Stimulated activated CD8-positive, alpha-beta memory T cell treated with anti-CD3 and anti-CD28 coated beads, Interleukin-15, amount 100 ng/mL, for 48 hours (primary cell): Measurements from ENCODE around the gene GAL3ST1.
"Not testable (repeated sequence)": the region's sequence is repeated elsewhere in the genome, so short reads cannot be mapped to it uniquely, and the experiment has no call there.

ENCODE experiments used
- DNase-seq, 2 donors: peaks; one replicate each; pipeline ENCODE4 v3.0.0-alpha.2; 2020; ENCODE audit warnings: low read depth in 2 of 2

Gene GAL3ST1

GRCh38 chr22:30596886-30597285 is 22.4 kb upstream of the GAL3ST1 start:
- DNase-seq = no peak

- no peak for DNase-seq
These were observed 21.7 kb upstream of the GAL3ST1 start for GRCh38 chr22:30596199-30596598.

- not testable (repeated sequence) for DNase-seq
These were observed 17.9 kb upstream of the GAL3ST1 start for GRCh38 chr22:30592360-30592713.

GRCh38 chr22:30591588-30592359 is 17.3 kb upstream of the GAL3ST1 start, which contains the start of gene PES1:
Gene PES1, minus strand, starts transcription at chr22:30591910. Its CDS starts 77 bp downstream, at chr22:30591833.
- peak; percentile 90 to 91 for DNase-seq

- no peak for DNase-seq
These were observed 16.7 kb upstream of the GAL3ST1 start for GRCh38 chr22:30591191-30591587.

- DNase-seq = no peak
These were observed 11.9 kb upstream of the GAL3ST1 start for GRCh38 chr22:30586414-30586813.

- DNase-seq = no peak
These were observed 10.0 kb upstream of the GAL3ST1 start for GRCh38 chr22:30584441-30584840.

- DNase-seq = no peak
These were observed 8.5 kb upstream of the GAL3ST1 start for GRCh38 chr22:30582788-30583545.

GRCh38 chr22:30582051-30582450 is 7.6 kb upstream of the GAL3ST1 start:
- DNase-seq = no peak

GRCh38 chr22:30580896-30581295 is 6.4 kb upstream of the GAL3ST1 start:
- DNase-seq = no peak

- DNase-seq = no peak
These were observed 4.0 kb upstream of the GAL3ST1 start for GRCh38 chr22:30578481-30578880.

- no peak for DNase-seq
These were observed 1.4 kb upstream of the GAL3ST1 start for GRCh38 chr22:30575859-30576258.

- DNase-seq = no peak
These were observed 669 bp upstream of the GAL3ST1 start for GRCh38 chr22:30574997-30575671.

- no peak for DNase-seq
These were observed 821 bp downstream of the GAL3ST1 start for GRCh38 chr22:30573594-30574094.

GRCh38 chr22:30572840-30573593 is 1.4 kb downstream of the GAL3ST1 start:
- DNase-seq = no peak

GRCh38 chr22:30572210-30572609 is 2.3 kb downstream of the GAL3ST1 start:
- DNase-seq = no peak

GRCh38 chr22:30569674-30570202 is 4.7 kb downstream of the GAL3ST1 start:
- no peak for DNase-seq

- no peak for DNase-seq
These were observed 6.2 kb downstream of the GAL3ST1 start for GRCh38 chr22:30568137-30568805.

GRCh38 chr22:30567277-30567676 is 7.2 kb downstream of the GAL3ST1 start:
- not testable (repeated sequence) for DNase-seq

GRCh38 chr22:30566125-30566524 is 8.3 kb downstream of the GAL3ST1 start:
- DNase-seq = no peak

GRCh38 chr22:30565341-30565740 is 9.1 kb downstream of the GAL3ST1 start:
- DNase-seq = no peak
